Peyer's patch (tissue), 4 donors: ENCODE results near the gene NCR2.

Experiments
- CTCF ChIP-seq, 6 experiments: fragments of 450-650 bp in 4 of 6; fragments of 200-600 bp in 2 of 6; sonication (generic) in 1 of 6; IDR thresholded peaks; one replicate each; pipeline ENCODE4 v1.5.1; 2017 to 2019; ENCODE audit warnings: antibody characterized with exemption in 6 of 6, mild to moderate bottlenecking in 3 of 6, moderate library complexity in 1 of 6
- POLR2A ChIP-seq, 2 donors: fragments of 450-650 bp; IDR thresholded peaks; one replicate each; pipeline ENCODE4 v1.5.1; 2017; ENCODE audit warnings: antibody characterized with exemption in 2 of 2, mild to moderate bottlenecking in 2 of 2, moderate library complexity in 2 of 2

GRCh38 chr6:41321183-41321582 lies 14.2 kb upstream of the NCR2 start:
- TF ChIP-seq POLR2A (IDR thresholded peaks at IDR 0.05) (no peak), CTCF (IDR thresholded peaks at IDR 0.05) (no peak)
